NK-92 (cell line): ENCODE results near the gene SLC36A1.
"Not testable (repeated sequence)": the region's sequence is repeated elsewhere in the genome, so short reads cannot be mapped to it uniquely, and the experiment has no call there.

Experiments used
- DNase-seq: peaks from one replicate; lab custom pipeline; 2025; ENCODE audit not compliant: unreplicated experiment; lab: John Stamatoyannopoulos, UW

The SLC36A1 gene

GRCh38 chr5:151447174-151448037 lies at the start of gene SLC36A1:
Gene SLC36A1, plus strand, starts transcription at chr5:151447603. Its CDS starts 11,190 bp downstream, at chr5:151458793.
- peak; percentile 23 for DNase-seq

- no peak for DNase-seq
Measured at GRCh38 chr5:151405334-151406160, 41.9 kb upstream of the SLC36A1 start.

DNA sequence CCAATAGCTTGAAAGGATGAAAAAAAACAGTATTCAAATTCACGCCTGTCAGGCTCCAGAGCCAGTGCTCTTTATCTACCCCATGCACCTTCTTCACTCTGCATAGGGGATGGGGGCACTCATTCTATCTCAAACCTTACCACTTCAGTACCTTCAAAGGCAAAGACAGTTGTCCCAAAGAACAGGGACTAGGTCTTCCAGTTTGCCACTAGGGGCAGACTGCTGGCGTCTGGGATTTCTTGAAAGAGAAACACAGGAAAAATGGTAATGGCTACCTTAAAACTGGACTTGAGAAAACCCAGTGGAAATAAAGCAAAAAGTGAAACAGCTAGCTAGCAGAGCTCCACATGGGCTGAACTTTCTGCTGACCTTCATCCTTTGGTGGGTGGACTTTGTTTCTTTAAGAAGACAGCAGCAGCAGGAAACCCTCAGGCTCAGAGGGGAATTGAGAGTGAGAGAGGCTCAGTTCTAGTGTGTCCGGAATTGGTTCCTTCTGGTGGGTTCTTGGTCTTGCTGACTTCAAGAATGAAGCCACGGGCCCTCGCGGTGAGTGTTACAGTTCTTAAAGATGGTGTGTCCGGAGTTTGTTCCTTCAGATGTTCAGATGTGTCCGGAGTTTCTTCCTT lies 41.0 kb upstream of the SLC36A1 start:
- no peak for DNase-seq

- DNase-seq = no peak
Measured at GRCh38 chr5:151408591-151409230, 38.7 kb upstream of the SLC36A1 start.

DNA sequence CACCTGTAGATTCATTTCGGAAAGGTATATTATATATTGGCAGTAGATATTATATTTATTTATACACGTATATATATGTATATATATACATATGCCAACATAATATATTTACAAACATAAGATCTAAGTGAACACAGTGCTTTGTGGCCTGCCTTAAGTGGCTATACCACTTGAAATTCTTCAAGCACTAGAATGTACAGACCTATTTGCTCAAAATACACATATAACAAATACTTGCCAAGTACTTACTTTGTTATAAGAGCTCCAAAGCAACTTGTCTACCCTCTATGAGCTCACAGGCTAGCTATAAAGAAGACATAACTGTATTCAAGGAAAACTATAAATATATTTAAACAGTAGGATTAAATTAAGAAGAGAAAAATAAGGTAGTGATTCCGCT lies 33.6 kb upstream of the SLC36A1 start:
- no peak for DNase-seq

GRCh38 chr5:151414536-151414935 lies 32.9 kb upstream of the SLC36A1 start:
- no peak for DNase-seq

DNA sequence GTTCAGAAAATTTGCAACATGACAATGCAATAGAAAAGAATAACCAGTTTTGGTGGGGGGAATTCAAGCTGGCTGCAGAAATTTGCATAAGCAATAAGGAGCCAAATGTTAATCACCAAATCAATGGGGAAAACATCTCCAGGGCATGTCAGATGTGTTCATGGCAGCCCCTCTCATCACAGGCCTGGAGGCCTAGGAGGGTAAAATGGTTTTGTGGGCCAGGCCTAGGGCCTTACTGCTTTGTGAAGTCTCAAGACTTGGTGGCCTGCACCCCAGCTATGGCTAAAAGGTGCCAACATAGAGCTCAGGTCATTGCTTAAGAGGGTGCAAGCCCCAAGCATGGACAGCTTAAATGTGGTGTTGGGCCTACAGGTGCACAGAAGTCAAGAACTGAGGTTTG lies 29.7 kb upstream of the SLC36A1 start:
- DNase-seq = no peak

GRCh38 chr5:151420127-151420526 lies 27.3 kb upstream of the SLC36A1 start:
- DNase-seq = no peak

DNA sequence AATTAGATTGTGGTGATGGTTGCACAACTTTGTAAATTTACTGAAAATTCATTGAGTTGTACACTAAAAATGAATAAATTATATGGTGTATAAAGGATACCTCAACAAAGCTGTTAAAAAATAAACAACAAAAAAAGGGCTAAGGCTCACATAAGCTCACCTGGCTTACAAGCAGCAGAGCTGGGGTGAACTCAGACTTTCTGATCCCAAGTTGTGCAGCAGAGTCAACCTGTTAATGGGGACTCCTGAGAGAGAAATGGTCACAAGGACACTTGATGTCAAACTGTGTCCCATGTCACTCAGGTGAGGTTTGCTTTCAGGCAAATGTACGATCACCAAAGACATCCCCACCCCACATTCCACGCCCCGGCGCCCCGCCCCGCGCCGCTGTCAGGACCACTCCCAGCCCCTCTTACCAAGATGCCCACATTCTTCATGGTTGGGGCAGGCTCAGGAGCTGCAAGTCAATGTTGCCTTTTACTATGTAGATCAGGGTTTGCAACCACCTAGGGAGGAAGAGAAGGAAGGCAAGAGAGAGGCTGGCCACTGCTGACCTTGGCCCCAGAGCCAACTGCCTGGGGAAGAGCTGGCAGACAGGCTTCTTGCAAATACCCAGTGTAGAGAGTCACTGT lies 22.4 kb upstream of the SLC36A1 start:
- no peak for DNase-seq

DNA sequence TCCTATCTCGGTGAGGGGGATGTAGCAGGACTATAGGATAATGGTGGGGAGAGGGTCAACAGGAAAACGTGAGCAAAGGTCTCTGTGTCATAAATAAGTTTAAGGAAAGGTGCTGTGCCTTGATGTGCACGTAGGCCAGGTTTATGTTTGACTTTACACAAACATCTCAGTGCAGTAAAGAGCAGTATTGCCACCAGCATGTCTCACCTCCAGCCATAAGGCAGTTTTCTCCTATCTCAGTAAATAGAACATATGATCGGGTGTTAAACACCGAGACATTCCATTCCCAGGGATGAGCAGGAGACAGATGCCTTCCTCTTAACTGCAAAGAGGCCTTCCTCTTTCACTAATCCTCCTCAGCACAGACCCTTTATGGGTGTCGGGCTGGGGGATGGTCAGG lies 21.1 kb upstream of the SLC36A1 start:
- DNase-seq = not testable (repeated sequence)

- no peak for DNase-seq
Measured at GRCh38 chr5:151427258-151427657, 20.1 kb upstream of the SLC36A1 start.

DNA sequence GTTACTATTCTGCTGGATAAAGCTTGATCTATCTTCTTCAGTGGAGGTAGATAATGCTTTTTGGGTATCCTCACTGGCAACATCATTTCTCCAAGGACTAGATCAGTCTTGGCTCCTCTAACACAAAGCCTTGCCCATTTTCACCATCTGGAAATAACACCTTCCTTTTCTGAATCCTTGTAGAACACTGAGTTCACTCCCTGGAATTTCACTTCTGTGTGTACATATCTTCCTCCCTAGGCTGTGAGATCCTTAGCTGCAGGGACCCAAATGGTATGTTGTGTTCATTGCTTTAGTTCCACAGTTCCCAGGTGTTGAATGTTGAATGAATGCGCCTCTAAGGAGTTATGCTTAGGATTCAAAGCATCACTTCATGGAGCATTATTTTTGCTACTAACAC lies 16.7 kb upstream of the SLC36A1 start:
- no peak for DNase-seq

DNA sequence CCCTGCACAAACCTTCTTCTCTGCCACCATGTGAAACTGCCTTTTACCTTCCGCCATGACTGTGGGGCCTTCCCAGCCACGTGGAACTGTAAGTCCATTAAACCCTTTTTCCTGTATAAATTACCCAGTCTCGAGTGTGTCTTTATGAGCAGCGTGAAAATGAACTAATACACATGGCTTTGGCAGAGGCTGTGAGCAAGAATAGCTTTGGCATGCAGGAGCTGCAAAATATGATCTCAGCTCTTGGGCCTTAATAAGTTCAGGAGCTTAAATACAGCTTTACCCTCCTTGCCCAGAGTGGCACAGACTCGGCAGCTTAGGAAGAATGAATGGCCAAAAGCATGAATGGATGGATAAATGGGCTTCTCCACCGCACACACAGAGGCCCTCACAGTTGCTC lies 15.7 kb upstream of the SLC36A1 start:
- no peak for DNase-seq

GRCh38 chr5:151432210-151432609 lies 15.2 kb upstream of the SLC36A1 start:
- DNase-seq = no peak

DNA sequence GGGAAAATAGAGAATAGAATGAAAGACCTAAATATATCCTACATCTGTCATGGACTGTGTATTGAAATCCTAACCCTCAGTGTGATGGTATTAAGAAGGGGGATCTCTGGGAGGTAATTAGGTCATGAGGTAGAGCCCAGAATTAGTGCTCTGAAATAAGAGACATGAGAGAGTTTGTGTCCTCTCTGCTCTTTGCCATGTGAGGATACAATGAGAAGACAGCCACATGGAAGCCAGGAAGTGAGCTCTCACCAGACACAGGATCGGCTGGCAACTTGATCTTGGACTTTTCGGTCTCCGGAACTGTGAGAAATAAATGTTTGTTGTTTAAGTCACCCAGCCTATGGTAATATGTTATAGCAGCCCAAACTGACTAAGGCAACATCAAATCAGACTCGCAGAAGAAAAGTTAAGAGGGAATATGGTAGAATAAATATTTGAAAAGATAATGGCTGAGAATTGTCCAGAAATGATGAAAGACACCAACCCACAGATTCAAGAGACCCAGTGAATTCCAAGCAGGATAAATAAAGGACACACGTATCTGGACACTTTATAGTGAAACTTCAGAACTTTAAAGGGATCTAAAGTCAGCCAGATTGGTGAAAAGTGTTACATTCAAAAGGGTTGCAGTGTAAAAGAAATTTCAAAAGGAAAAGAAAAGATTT lies 12.7 kb upstream of the SLC36A1 start:
- no peak for DNase-seq

GRCh38 chr5:151448038-151448985 lies 909 bp downstream of the SLC36A1 start:
- DNase-seq = no peak

- no peak for DNase-seq
Measured at GRCh38 chr5:151449297-151449696, 1.9 kb downstream of the SLC36A1 start.

DNA sequence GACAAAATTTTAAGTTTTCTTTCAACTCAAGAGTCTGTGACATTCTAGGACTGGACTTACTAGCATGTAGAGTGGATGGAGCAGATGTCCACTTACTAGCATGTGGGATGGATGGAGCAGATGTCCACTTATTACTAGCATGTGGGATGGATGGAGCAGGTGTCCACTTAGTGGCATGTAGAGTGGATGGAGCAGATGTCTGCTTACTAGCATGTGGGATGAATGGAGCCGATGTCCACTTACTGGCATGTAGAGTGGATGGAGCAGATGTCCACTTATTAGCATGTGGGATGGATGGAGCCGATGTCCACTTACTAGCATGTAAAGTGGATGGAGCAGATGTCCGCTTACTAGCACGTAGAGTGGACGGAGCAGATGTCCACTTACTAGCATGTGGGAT lies 2.4 kb downstream of the SLC36A1 start:
- no peak for DNase-seq

DNA sequence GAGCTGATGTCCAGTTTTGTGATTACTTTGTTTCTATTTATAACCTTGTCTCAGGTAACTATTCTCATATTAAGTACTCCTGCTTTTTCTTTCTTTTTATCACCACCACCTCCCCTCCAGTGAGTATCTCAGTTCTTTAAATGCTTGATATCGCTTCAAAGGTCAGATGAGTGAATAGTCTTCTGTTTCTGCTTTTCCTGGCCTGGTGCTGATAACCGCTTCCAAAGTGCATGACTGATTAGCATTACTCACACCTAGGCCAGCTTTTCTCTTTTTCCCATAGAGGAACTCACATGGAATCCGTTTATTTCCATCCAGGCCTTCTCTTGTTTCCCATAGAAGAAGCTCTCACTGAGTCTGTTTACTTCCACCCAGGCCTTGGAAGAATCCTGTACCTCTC lies 3.2 kb downstream of the SLC36A1 start:
- DNase-seq = no peak
